Heart left ventricle (tissue), 16 donors: ENCODE data around the gene MAPK10. TPM values are rescaled to one million over a fixed set of nuclear protein-coding genes. Genes with fewer than 3 reads are reported as not detected.

Experiments used
- ATAC-seq, 4 donors: fragments of 200-7000 bp; cut with Tn5 transposase; one replicate each; pipeline ENCODE4 v1.9.1; 2020 to 2022; ENCODE audit warnings: moderate library complexity in 4 of 4, mild to moderate bottlenecking in 3 of 4, moderate number of reproducible peaks in 1 of 4
- DNase-seq, 5 donors: peaks; one replicate each; pipeline ENCODE4 v3.0.0-alpha.2; 2020
- H3K27ac ChIP-seq, 12 donors: fragments of 200-600 bp; sonication (generic) in 4 of 12; one replicate each; pipeline versions ENCODE4 v1.5.0 to v1.8.0; 2016 to 2022; ENCODE audit warnings: mild to moderate bottlenecking in 2 of 12
- H3K27me3 ChIP-seq, 9 donors: fragments of 200-600 bp; sonication (generic) in 2 of 9; one replicate each; pipeline versions ENCODE4 v1.5.1 to v1.8.0; 2016 to 2022; ENCODE audit warnings: mild to moderate bottlenecking in 3 of 9
- H3K36me3 ChIP-seq, 9 donors: fragments of 200-600 bp; sonication (generic) in 2 of 9; one replicate each; pipeline versions ENCODE4 v1.5.0 to v1.8.0; 2018 to 2022; ENCODE audit warnings: mild to moderate bottlenecking in 2 of 9
- H3K4me1 ChIP-seq, 12 donors: fragments of 200-600 bp; sonication (generic) in 4 of 12; one replicate each; pipeline versions ENCODE4 v1.5.0 to v1.8.0; 2016 to 2022; ENCODE audit warnings: mild to moderate bottlenecking in 3 of 12
- H3K4me3 ChIP-seq, 12 donors: fragments of 200-600 bp; sonication (generic) in 4 of 12; one replicate each; pipeline versions ENCODE4 v1.5.0 to v1.8.0; 2017 to 2022; ENCODE audit warnings: mild to moderate bottlenecking in 9 of 12, moderate library complexity in 4 of 12
- H3K9me3 ChIP-seq, 12 donors: fragments of 200-600 bp; sonication (generic) in 4 of 12; one replicate each; pipeline versions ENCODE4 v1.5.0 to v1.8.0; 2016 to 2022; ENCODE audit warnings: mild to moderate bottlenecking in 1 of 12
- POLR2A ChIP-seq, 2 donors: fragments of 450-650 bp; IDR thresholded peaks; one replicate each; pipeline ENCODE4 v1.6.1; 2017; ENCODE audit warnings: antibody characterized with exemption in 2 of 2, mild to moderate bottlenecking in 2 of 2, moderate library complexity in 2 of 2
- WGBS, 4 donors: extraction: QIAGEN DNeasy Blood & Tissue Kit in 2 of 4; methylation state at CpG; one replicate each; pipeline versions ENCODE4 v1.1.5 to v1.1.7; 2013 to 2018; 5-methylcytosine and 5-hydroxymethylcytosine counted together
- intact Hi-C, 10 donors: fragments of 100-400 bp; cut with DNase I; formaldehyde crosslinking; loops; one replicate each; pipeline versions ENCODE4 v1.11.1 to v1.14.2; 2022
- polyA plus RNA-seq, 2 donors: library from polyadenylated mRNA; stranded (reverse); fragments of 200-250 nt; gene quantifications; one replicate each; pipeline ENCODE4 v1.2.3, GENCODE V29; 2013
- total RNA-seq, 9 donors: library from RNA; depleted of rRNA in 2 of 9; stranded (reverse); fragments of >200 nt in 2 of 9; fragmentation: NEBNext Ultra II Directional in 3 of 9; extraction: Animal tissue kit (Norgen Biotek cat#: 25700) in 3 of 9; gene quantifications; one replicate each; pipeline versions ENCODE4 v1.1.0 to v1.2.4, GENCODE V29; 2016 to 2023
- TF ChIP-seq, protein P1 (sequence below), 12 donors: fragments of 200-600 bp; sonication (generic) in 4 of 12; IDR thresholded peaks; one replicate each; pipeline versions ENCODE4 v1.5.0 to v1.8.0; 2018 to 2022; ENCODE audit warnings: antibody characterized with exemption in 12 of 12, mild to moderate bottlenecking in 5 of 12
- donor health status: ischemic (EF 13 %, LVEDD 7.1; RV severe dilation, severe dysfunction).
- donor health status: healthy with polysubstance abuse.
- donor health status: DM: no; HTN: yes; CAD: no.
- donor health status: DM: no; HTN: no; CAD: no.
- donor health status: ischemic (EF 25% LVEDD 6.9; RV normal size, moderate dysfunction).
- donor health status: ischemic (EF 25% LVEDD 5.7; RV mildly dilated, moderate dysfunction).
- donor health status: healthy.
- donor health status: DM: yes; HTN: yes; CAD: no.
- donor health status: ischemic (EF 35%, LVEDD 5.7; RV mildly dilated, moderate dysfunction).
- donor health status: nonischemic (EF 11% LVEDD 7.7; RV severe dilation, severe dysfunction).
- donor health status: DM: yes; HTN: yes; CAD: no.
- donor health status: PGD.
- donor health status: ischemic (EF 29% LVEDD 5.4; RV normal size, mild dysfunction).
- donor health status: nonischemic (EF 23%, LVEDD 6.1; RV moderate dilation, normal function).

MAPK10 gene
- total and polyA plus RNA-seq, 11 donors, result 0.87 to 14.1 (median 2.7) TPM

DNA sequence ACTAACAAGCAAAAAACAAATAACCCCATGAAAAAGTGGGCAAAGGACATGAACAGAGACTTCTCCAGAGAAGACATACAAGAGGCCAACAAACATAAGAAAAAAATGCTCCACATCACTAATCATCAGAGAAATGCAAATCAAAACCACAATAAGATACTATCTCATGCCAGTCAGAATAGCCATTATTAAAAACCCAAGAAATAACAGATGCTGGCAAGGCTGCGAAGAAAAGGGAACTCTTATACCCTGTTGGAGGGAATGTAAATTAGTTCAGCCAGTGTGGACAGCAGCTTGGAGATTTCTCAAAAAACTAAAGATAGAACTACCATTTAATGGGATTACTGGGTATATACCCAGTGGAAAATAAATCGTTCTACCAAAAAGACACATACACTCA is 79.6 kb downstream of the MAPK10 start:
- whole genome bisulfite sequencing, 4 donors, result 85 to 96% (median 86%) methylated on average over 2 of the region's 2 CpGs
- DNase-seq (no peak), ATAC-seq (no peak)
- intact Hi-C loops, result no loop called here
- no peaks in the 10 kb centered on the region for H3K9me3 ChIP-seq
- no peaks in the 10 kb centered on the region for H3K36me3 ChIP-seq
- H3K4me3 ChIP-seq, result no peak overlapping the region
- no peak overlapping the region for H3K27ac ChIP-seq
- no peaks in the 10 kb centered on the region for H3K4me1 ChIP-seq
- no peaks in the 10 kb centered on the region for H3K27me3 ChIP-seq
- no peak for TF ChIP-seq POLR2A (IDR thresholded peaks at IDR 0.05)
- TF ChIP-seq, protein P1, sequence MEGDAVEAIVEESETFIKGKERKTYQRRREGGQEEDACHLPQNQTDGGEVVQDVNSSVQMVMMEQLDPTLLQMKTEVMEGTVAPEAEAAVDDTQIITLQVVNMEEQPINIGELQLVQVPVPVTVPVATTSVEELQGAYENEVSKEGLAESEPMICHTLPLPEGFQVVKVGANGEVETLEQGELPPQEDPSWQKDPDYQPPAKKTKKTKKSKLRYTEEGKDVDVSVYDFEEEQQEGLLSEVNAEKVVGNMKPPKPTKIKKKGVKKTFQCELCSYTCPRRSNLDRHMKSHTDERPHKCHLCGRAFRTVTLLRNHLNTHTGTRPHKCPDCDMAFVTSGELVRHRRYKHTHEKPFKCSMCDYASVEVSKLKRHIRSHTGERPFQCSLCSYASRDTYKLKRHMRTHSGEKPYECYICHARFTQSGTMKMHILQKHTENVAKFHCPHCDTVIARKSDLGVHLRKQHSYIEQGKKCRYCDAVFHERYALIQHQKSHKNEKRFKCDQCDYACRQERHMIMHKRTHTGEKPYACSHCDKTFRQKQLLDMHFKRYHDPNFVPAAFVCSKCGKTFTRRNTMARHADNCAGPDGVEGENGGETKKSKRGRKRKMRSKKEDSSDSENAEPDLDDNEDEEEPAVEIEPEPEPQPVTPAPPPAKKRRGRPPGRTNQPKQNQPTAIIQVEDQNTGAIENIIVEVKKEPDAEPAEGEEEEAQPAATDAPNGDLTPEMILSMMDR (IDR thresholded peaks at IDR 0.05), result no peak

DNA sequence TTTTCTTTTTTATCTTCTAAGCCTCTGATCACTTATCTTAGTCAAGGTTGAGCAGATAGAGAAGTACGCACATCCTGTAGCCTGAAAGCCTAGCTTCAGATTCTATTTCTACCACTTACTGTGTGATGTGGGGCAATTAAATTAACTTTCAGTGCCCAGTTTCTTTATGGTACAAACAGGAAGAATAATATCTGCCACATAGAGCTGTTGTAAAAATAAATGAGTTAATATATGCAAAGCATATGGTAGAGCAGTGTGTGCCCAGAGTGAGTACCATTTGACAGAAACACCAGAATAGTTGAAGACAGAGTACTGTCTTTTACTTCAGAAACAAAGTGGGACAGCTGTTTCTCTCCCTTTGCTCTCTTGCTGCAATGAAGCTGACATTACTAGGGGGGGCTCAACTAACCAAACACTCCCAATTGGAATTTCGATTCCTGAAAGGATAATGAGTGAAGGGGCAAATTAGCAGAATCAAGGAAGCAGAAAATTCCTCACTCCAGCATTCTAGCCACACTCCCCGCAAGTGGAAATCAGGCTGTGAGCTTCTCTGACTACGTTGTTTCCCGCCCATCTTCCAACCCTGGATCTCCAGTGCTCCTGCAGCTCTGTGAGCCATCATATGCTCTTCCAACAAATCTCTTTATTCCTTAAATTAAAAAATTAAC is 80.4 kb downstream of the MAPK10 start:
- H3K4me3 ChIP-seq, result no peak overlapping the region
- intact Hi-C loops, result no loop called here
- H3K27me3 ChIP-seq, result no peaks in the 10 kb centered on the region
- TF ChIP-seq POLR2A (IDR thresholded peaks at IDR 0.05), result no peak
- TF ChIP-seq, protein P1 (IDR thresholded peaks at IDR 0.05), result no peak
- no peaks in the 10 kb centered on the region for H3K36me3 ChIP-seq
- DNase-seq (no peak), ATAC-seq (no peak)
- no peak overlapping the region for H3K27ac ChIP-seq
- H3K4me1 ChIP-seq, result no peaks in the 10 kb centered on the region
- H3K9me3 ChIP-seq, result no peaks in the 10 kb centered on the region
- WGBS, 4 donors, result 60 to 83% (median 73%) methylated on average over 5 of the region's 5 CpGs

DNA sequence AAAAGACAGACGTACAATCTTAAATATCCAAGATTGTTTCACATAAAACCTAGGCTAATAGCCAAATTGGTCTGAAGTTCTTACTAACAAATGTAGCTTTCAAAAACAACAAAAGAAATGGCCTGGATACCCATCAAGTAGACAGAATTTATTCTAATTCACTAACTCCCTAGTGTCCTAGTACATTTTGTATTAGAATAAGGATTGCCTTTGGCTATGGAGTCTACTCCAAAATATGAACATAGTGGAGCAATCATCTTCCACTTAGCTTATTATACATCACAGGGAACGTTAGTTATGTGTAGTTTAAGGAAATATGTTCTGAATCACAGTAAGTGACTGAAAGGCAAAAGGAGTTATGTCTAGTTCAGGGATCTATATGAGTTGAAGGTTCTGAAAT is 81.7 kb downstream of the MAPK10 start:
- H3K27me3 ChIP-seq, result no peaks in the 10 kb centered on the region
- intact Hi-C loops, result no loop called here
- no peaks in the 10 kb centered on the region for H3K9me3 ChIP-seq
- no peak overlapping the region for H3K4me3 ChIP-seq
- H3K36me3 ChIP-seq, result no peaks in the 10 kb centered on the region
- no peaks in the 10 kb centered on the region for H3K4me1 ChIP-seq
- WGBS, 4 donors, result 52 to 59% (median 55%) methylated on average over 2 of the region's 2 CpGs
- no peak for ATAC-seq
- no peak for DNase-seq
- no peak overlapping the region for H3K27ac ChIP-seq
- TF ChIP-seq POLR2A (IDR thresholded peaks at IDR 0.05), result no peak
- TF ChIP-seq, protein P1 (IDR thresholded peaks at IDR 0.05), result no peak

DNA sequence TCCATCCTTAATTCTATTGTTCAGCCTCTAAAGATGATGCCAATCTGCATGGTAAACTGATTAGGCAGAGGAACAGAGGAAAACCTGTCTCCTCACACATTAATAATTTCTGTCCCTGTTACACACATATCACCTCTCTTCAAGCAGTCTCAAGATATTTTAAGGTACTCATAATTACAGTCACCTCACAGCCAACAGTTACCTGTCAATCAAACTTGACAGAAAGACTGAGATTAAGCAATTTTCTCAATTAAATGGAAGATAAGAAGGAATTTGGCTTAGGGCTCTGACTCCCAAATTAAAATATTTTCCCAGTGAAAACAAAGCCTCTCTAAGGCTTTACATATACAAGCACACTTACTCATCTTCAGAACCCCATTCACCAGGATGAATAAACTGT is 85.2 kb downstream of the MAPK10 start:
- Histone ChIP-seq H3K4me3 (no peak overlapping the region), H3K27ac (no peak overlapping the region), H3K36me3 (no peaks in the 10 kb centered on the region), H3K9me3 (no peaks in the 10 kb centered on the region), H3K27me3 (no peaks in the 10 kb centered on the region), H3K4me1 (no peaks in the 10 kb centered on the region)
- intact Hi-C loops, result no loop called here
- TF ChIP-seq, protein P1 (IDR thresholded peaks at IDR 0.05), result no peak
- ATAC-seq (no peak), DNase-seq (no peak)
